Trophoblast cell (in vitro differentiated cells and primary cell): ENCODE data around the gene PFDN2.

ENCODE experiments used
- DNase-seq, 2 donors: peaks; one replicate each; pipeline ENCODE4 v3.0.0-alpha.2; 2016
- H2AFZ ChIP-seq: 2 replicates; pipeline ENCODE4 v1.6.1; 2013; ENCODE audit warnings: low read length, moderate library complexity, mild to moderate bottlenecking; ENCODE audit not compliant: insufficient read depth, poor library complexity
- H2AK5ac ChIP-seq: 2 replicates; pipeline ENCODE4 v1.6.1; 2013; ENCODE audit warnings: mild to moderate bottlenecking, low read length
- H2BK120ac ChIP-seq: 2 replicates; pipeline ENCODE4 v1.6.1; 2013; ENCODE audit warnings: low read length, mild to moderate bottlenecking, moderate library complexity; ENCODE audit not compliant: insufficient read depth, poor library complexity
- H2BK12ac ChIP-seq: 2 replicates; pipeline ENCODE4 v1.6.1; 2013; ENCODE audit warnings: mild to moderate bottlenecking, low read length, moderate library complexity
- H2BK5ac ChIP-seq: 2 replicates; pipeline ENCODE4 v1.6.1; 2013; ENCODE audit warnings: low read length, low read depth, moderate library complexity, mild to moderate bottlenecking; ENCODE audit not compliant: poor library complexity
- H3K14ac ChIP-seq: 2 replicates; pipeline ENCODE4 v1.6.1; 2013; ENCODE audit warnings: mild to moderate bottlenecking, low read length
- H3K18ac ChIP-seq: 2 replicates; pipeline ENCODE4 v1.6.1; 2013; ENCODE audit warnings: mild to moderate bottlenecking, low read length
- H3K23ac ChIP-seq: 2 replicates; pipeline ENCODE4 v1.6.1; 2013; ENCODE audit warnings: low read length
- H3K27ac ChIP-seq: 2 replicates; pipeline ENCODE4 v1.5.1; 2013; ENCODE audit warnings: low read depth, mild to moderate bottlenecking, inconsistent platforms, low read length, moderate library complexity
- H3K27me3 ChIP-seq: 2 replicates; pipeline ENCODE4 v1.6.1; 2013; ENCODE audit warnings: inconsistent platforms, mild to moderate bottlenecking, low read length, moderate library complexity; ENCODE audit not compliant: insufficient read depth
- H3K36me3 ChIP-seq, 2 experiments: 1 replicate in 1 of 2; 2 replicates in 1 of 2; pipeline ENCODE4 v1.6.1; 2013; ENCODE audit warnings: low read length in 2 of 2, mild to moderate bottlenecking in 2 of 2, moderate library complexity in 1 of 2; ENCODE audit not compliant: insufficient read depth in 2 of 2, control insufficient read depth in 1 of 2
- H3K4ac ChIP-seq: 2 replicates; pipeline ENCODE4 v1.6.1; 2013; ENCODE audit warnings: low read depth, mild to moderate bottlenecking, low read length, moderate library complexity
- H3K4me1 ChIP-seq, 2 experiments: 1 replicate in 1 of 2; 2 replicates in 1 of 2; pipeline ENCODE4 v1.6.1; 2013; ENCODE audit warnings: low read length in 2 of 2, mild to moderate bottlenecking in 2 of 2, moderate library complexity in 1 of 2; ENCODE audit not compliant: insufficient read depth in 2 of 2, control insufficient read depth in 1 of 2
- H3K4me2 ChIP-seq: 2 replicates; pipeline ENCODE4 v1.6.1; 2013; ENCODE audit warnings: inconsistent platforms, mild to moderate bottlenecking, low read length, moderate library complexity
- H3K4me3 ChIP-seq: 2 replicates; pipeline ENCODE4 v1.5.1; 2013; ENCODE audit warnings: mild to moderate bottlenecking, low read depth, low read length, inconsistent platforms
- H3K79me1 ChIP-seq: one replicate; pipeline ENCODE4 v1.6.1; 2013; ENCODE audit warnings: low read length
- H3K79me2 ChIP-seq: 2 replicates; pipeline ENCODE4 v1.6.1; 2013; ENCODE audit warnings: low read length, mild to moderate bottlenecking; ENCODE audit not compliant: control insufficient read depth, insufficient read depth, poor library complexity
- H3K9ac ChIP-seq: 2 replicates; pipeline ENCODE4 v1.6.1; 2013; ENCODE audit warnings: mild to moderate bottlenecking, low read length
- H3K9me3 ChIP-seq: 2 replicates; pipeline ENCODE4 v1.6.1; 2013; ENCODE audit warnings: low read depth, mild to moderate bottlenecking, control low read depth, inconsistent platforms, low read length; ENCODE audit not compliant: insufficient read depth
- H4K12ac ChIP-seq: 2 replicates; pipeline ENCODE4 v1.6.1; 2013; ENCODE audit warnings: low read depth, mild to moderate bottlenecking, low read length, moderate library complexity
- H4K8ac ChIP-seq: 2 replicates; pipeline ENCODE4 v1.6.1; 2013; ENCODE audit warnings: low read depth, mild to moderate bottlenecking, low read length, moderate library complexity
- H4K91ac ChIP-seq: one replicate; pipeline ENCODE4 v1.6.1; 2013; ENCODE audit warnings: low read depth, mild to moderate bottlenecking, low read length, moderate library complexity
- WGBS: extraction: QIAGEN DNeasy Blood & Tissue Kit; methylation state at CpG from one replicate; pipeline ENCODE4 v1.1.7; 2013; ENCODE audit warnings: missing lambda C conversion rate; ENCODE audit not compliant: insufficient read length, insufficient coverage; ENCODE audit errors: extremely low coverage; 5-methylcytosine and 5-hydroxymethylcytosine counted together

Gene PFDN2

GRCh38 chr1:161082996-161083747 lies 34.7 kb downstream of the PFDN2 start:
- peak overlapping the region; percentile 49 for H3K4me2 ChIP-seq
- peak overlapping the region; percentile 45 for H4K12ac ChIP-seq
- DNase-seq, result peak; percentile 99
- peak overlapping the region; percentile 92 for H2BK12ac ChIP-seq
- peak overlapping the region; percentile 67 for H2BK120ac ChIP-seq
- no peak overlapping the region for H2AFZ ChIP-seq
- peak overlapping the region; percentile 99 for H3K27ac ChIP-seq
- H3K79me1 ChIP-seq, result peaks cover 83% of the 10 kb centered on the region
- H3K18ac ChIP-seq, result peak overlapping the region; percentile 36
- H3K4ac ChIP-seq, result peak overlapping the region; percentile 18
- no peak overlapping the region for H3K23ac ChIP-seq
- no peaks in the 10 kb centered on the region for H3K36me3 ChIP-seq
- H3K4me1 ChIP-seq, result peaks cover 69 to 79% of the 10 kb centered on the region in 2 experiments
- no peak overlapping the region for H3K4me3 ChIP-seq
- H3K14ac ChIP-seq, result peak overlapping the region; percentile 59
- H4K91ac ChIP-seq, result peak overlapping the region; percentile 99
- H3K9ac ChIP-seq, result no peak overlapping the region
- no CpG with 5 or more reads among the region's 8 CpGs for WGBS
- no peaks in the 10 kb centered on the region for H3K9me3 ChIP-seq
- H2AK5ac ChIP-seq, result peak overlapping the region; percentile 77
- H3K79me2 ChIP-seq, result peaks cover 25% of the 10 kb centered on the region
- H3K27me3 ChIP-seq, result no peaks in the 10 kb centered on the region
- H4K8ac ChIP-seq, result peak overlapping the region; percentile 28
- H2BK5ac ChIP-seq, result peak overlapping the region; percentile 96

GRCh38 chr1:161082483-161082882 lies 35.4 kb downstream of the PFDN2 start:
- Histone ChIP-seq H3K9ac (no peak overlapping the region), H3K9me3 (peaks cover under 1% of the 10 kb centered on the region), H2AFZ (no peak overlapping the region), H3K4me2 (peak overlapping the region; percentile 31), H3K14ac (peak overlapping the region; percentile 59), H4K8ac (peak overlapping the region; percentile 28), H2AK5ac (peak overlapping the region; percentile 77), H2BK12ac (peak overlapping the region; percentile 92), H3K36me3 (peaks cover 1% of the 10 kb centered on the region in 2 experiments), H3K18ac (peak overlapping the region; percentile 89), H3K4me3 (no peak overlapping the region), H3K4ac (peak overlapping the region; percentile 18), H3K79me1 (peaks cover 78% of the 10 kb centered on the region), H2BK120ac (peak overlapping the region; percentile 67), H3K4me1 (peaks cover 68 to 78% of the 10 kb centered on the region in 2 experiments), H2BK5ac (peak overlapping the region; percentile 96), H4K12ac (peak overlapping the region; percentile 37), H4K91ac (peak overlapping the region; percentile 97), H3K27ac (peak overlapping the region; percentile 99), H3K23ac (no peak overlapping the region), H3K27me3 (no peaks in the 10 kb centered on the region), H3K79me2 (peaks cover 24% of the 10 kb centered on the region)
- DNase-seq, result peak; percentile 95 to 96
- WGBS, result no CpG with 5 or more reads among the region's 2 CpGs

- Histone ChIP-seq H3K79me2 (peaks cover 18% of the 10 kb centered on the region), H3K36me3 (peaks cover 5% of the 10 kb centered on the region in 2 experiments), H3K4ac (peak overlapping the region; percentile 66), H2BK5ac (peak overlapping the region; percentile 81), H4K12ac (peak overlapping the region; percentile 24), H2AK5ac (peak overlapping the region; percentile 98), H3K23ac (no peak overlapping the region), H3K4me3 (no peak overlapping the region), H3K18ac (peak overlapping the region; percentile 83), H3K27ac (peak overlapping the region; percentile 81), H3K14ac (peak overlapping the region; percentile 91), H2AFZ (no peak overlapping the region), H4K91ac (peak overlapping the region; percentile 97), H3K4me2 (no peak overlapping the region), H4K8ac (peak overlapping the region; percentile 33), H3K9ac (no peak overlapping the region), H2BK120ac (peak overlapping the region; percentile 67), H3K9me3 (peaks cover 2% of the 10 kb centered on the region), H3K4me1 (peaks cover 60 to 69% of the 10 kb centered on the region in 2 experiments), H2BK12ac (peak overlapping the region; percentile 94), H3K79me1 (peaks cover 70% of the 10 kb centered on the region), H3K27me3 (no peaks in the 10 kb centered on the region)
- no CpG with 5 or more reads among the region's 5 CpGs for WGBS
- DNase-seq, result peak; percentile 55 to 68
These were observed 36.3 kb downstream of the PFDN2 start for GRCh38 chr1:161081519-161081918.

- H3K4me2 ChIP-seq, result no peak overlapping the region
- no peak overlapping the region for H2AFZ ChIP-seq
- peak overlapping the region; percentile 81 for H3K27ac ChIP-seq
- H2BK12ac ChIP-seq, result peak overlapping the region; percentile 53
- peak overlapping the region; percentile 29 for H4K12ac ChIP-seq
- peak overlapping the region; percentile 63 for H2AK5ac ChIP-seq
- peak overlapping the region; percentile 61 for H4K8ac ChIP-seq
- no peak overlapping the region for H3K4me3 ChIP-seq
- H3K9me3 ChIP-seq, result peaks cover 2% of the 10 kb centered on the region
- H3K79me2 ChIP-seq, result peaks cover 13% of the 10 kb centered on the region
- peaks cover 53 to 61% of the 10 kb centered on the region in 2 experiments for H3K4me1 ChIP-seq
- DNase-seq, result peak; percentile 80 to 94
- peak overlapping the region; percentile 71 for H3K18ac ChIP-seq
- H3K14ac ChIP-seq, result peak overlapping the region; percentile 56
- H3K4ac ChIP-seq, result peak overlapping the region; percentile 61
- H3K27me3 ChIP-seq, result no peaks in the 10 kb centered on the region
- peak overlapping the region; percentile 60 for H2BK5ac ChIP-seq
- H3K79me1 ChIP-seq, result peaks cover 62% of the 10 kb centered on the region
- peak overlapping the region; percentile 97 for H4K91ac ChIP-seq
- H3K36me3 ChIP-seq, result peaks cover 5 to 7% of the 10 kb centered on the region in 2 experiments
- H2BK120ac ChIP-seq, result peak overlapping the region; percentile 67
- H3K23ac ChIP-seq, result no peak overlapping the region
- no peak overlapping the region for H3K9ac ChIP-seq
- no CpG with 5 or more reads among the region's 5 CpGs for WGBS
These were observed 37.1 kb downstream of the PFDN2 start for GRCh38 chr1:161080441-161081405.
